Fibroblast of villous mesenchyme (primary cell): ENCODE data around the gene C1S. TPM values are rescaled to one million over a fixed set of nuclear protein-coding genes. Genes with fewer than 3 reads are reported as not detected.

Source experiments
- DNase-seq: peaks from one replicate; pipeline ENCODE4 v3.0.0-alpha.2; 2010; ENCODE audit warnings: low read depth
- H3K4me3 ChIP-seq: 2 replicates; pipeline ENCODE4 v1.5.1; 2011; ENCODE audit warnings: low read depth, mild to moderate bottlenecking, low read length
- CTCF ChIP-seq: IDR thresholded peaks from 2 replicates; pipeline ENCODE4 v1.5.1; 2012; ENCODE audit warnings: low read depth, mild to moderate bottlenecking, low read length; ENCODE audit not compliant: insufficient read depth
- total RNA-seq: library from RNA; depleted of rRNA; stranded (reverse); fragments of >200 nt; gene quantifications from 2 replicates; pipeline ENCODE4 v1.2.3, GENCODE V29; 2012

The C1S gene
- total RNA-seq, 1 donor: 146 TPM

GRCh38 chr12:7075939-7076338 is 15.4 kb downstream of the C1S start:
- DNase-seq: peak; percentile 91
- no peak for TF ChIP-seq CTCF
- no peak overlapping the region for H3K4me3 ChIP-seq

DNA sequence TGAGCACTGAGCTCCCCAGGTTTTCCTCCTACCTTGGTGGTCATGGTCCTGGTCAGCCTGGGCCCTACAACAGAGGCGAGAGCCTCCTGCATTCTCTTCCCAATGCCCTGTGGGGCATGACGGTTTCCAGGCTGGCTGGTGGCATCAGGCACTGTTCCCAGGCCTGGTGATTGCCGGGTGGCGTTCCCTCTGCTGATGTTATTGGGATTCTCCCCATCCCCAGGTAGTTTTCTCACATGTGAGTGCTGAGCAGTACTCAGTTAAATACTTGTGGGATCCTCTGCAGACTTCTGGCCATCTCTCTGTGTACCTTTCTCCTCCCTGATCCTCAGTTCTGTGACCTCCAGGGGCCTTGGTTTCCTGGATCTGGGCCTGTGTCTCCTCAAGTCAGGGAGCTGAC is 16.0 kb downstream of the C1S start:
- no peak for TF ChIP-seq CTCF
- DNase-seq: no peak
- no peak overlapping the region for H3K4me3 ChIP-seq

DNA sequence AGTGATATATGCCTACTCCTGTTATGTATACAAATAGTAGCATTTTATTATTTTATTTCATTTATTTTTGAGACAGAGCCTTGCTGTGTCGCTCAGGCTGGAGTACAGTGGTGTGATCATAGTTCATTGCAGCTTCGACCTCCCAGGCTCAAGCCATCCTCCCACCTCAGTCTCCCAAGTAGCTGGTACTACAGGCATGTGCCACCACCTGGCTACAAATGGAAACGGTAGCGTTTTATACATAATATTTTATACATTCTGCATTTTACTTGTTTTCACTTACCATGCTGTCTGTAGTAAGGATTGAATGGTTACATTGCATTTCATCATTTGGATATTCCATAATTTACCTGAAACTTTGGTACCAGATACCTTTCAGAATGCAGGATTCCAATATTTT is 17.6 kb downstream of the C1S start:
- no peak overlapping the region for H3K4me3 ChIP-seq
- DNase-seq: no peak
- TF ChIP-seq CTCF: no peak

DNA sequence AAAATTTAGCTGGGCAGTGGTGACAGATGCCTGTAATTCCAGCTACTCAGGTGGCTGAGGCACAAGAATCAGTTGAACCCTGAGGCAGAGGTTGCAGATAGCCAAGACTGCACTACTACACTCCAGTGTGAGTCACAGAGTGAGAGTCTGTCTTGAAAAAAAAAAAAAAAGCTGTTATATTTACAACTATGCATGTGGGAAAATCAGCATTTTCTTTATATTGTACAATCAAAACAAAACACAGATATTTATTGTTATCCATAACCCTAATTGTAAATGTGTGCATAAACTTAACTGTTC is 19.3 kb downstream of the C1S start:
- H3K4me3 ChIP-seq: no peak overlapping the region
- no peak for TF ChIP-seq CTCF
- DNase-seq: peak; percentile 64

- no peak for TF ChIP-seq CTCF
These were observed 20.5 kb downstream of the C1S start for GRCh38 chr12:7081037-7081436.

DNA sequence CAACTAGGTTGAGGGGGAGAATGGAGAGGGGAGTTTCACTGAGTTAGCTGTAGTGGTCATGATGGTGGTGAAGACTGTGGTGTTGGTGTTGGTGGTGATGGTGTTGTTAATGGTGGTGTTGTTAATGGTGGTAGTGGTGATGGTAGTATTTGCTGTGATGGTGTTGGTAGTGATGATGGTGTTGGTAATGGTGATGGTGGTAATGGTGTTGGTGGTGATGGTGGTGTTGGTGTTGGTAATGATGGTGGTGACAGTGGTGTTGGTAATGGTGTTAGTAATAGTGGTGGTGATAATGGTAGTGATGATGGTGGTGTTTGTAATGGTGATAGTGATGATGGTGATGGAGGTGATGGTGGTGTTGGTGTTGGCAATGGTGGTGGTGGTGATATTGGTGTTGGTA is 22.6 kb downstream of the C1S start:
- H3K4me3 ChIP-seq: no peak overlapping the region
- DNase-seq: no peak
- no peak for TF ChIP-seq CTCF

More at GRCh38 chr12:7081037-7081436, 20.5 kb downstream of the C1S start:
- no peak for DNase-seq
- no peak overlapping the region for H3K4me3 ChIP-seq

DNA sequence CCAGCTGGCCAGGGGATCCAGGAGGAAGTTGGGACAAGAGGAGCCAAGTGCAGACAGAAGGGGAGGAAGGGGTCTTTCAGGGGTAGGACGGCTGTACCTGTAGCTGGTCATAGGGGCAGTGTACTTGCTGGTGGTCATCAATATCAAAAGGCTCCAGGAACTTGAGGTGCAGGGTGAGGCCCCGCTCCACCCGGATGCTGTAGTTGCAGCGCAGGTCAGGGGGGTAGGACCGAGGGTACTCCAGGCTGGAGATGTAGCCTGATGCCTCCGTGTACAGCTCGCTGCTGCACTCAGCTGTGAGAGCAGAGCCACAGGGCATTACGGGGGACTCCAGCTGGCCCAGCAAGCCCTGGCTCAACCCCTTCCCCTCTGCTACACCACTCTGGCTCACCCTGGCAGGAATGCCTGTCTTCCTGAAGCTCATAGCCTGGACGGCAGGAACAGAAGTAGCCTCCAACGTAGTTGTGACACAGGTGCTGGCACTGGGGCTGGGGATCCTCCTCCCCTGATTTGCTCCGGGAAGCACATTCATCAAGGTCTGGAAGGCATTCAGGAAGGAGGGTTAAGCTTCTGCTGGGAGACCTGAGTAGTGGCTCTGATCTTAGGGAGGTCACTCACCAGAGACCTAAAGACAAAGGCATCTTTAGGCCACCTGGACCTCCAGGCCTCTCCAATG is 28.8 kb downstream of the C1S start:
- no peak for TF ChIP-seq CTCF
- no peak overlapping the region for H3K4me3 ChIP-seq
- no peak for DNase-seq
